K562 (cell line): Measurements from ENCODE around the gene TMEM79. TPM values are rescaled to one million over a fixed set of nuclear protein-coding genes. Genes with fewer than 3 reads are reported as not detected.

Experiments
- CBX5 ChIP-seq: IDR thresholded peaks from 2 replicates; pipeline ENCODE4 v1.6.1; 2014; ENCODE audit warnings: low read depth, borderline replicate concordance
- CC2D1A ChIP-seq: fragments of 450-650 bp; IDR thresholded peaks from 2 replicates; pipeline ENCODE4 v1.6.1; 2017; ENCODE audit warnings: mild to moderate bottlenecking
- CCNT2 ChIP-seq: IDR thresholded peaks from 2 replicates; pipeline ENCODE4 v1.6.1; 2011; ENCODE audit warnings: borderline replicate concordance, low read depth, mild to moderate bottlenecking, moderate library complexity, mixed read lengths, low read length; ENCODE audit not compliant: insufficient read length; ENCODE audit errors: extremely low read depth
- CHAMP1 ChIP-seq: fragments of 450-650 bp; IDR thresholded peaks from 2 replicates; pipeline ENCODE4 v1.6.1; 2016; ENCODE audit warnings: mild to moderate bottlenecking
- CHD2 ChIP-seq: IDR thresholded peaks from 2 replicates; pipeline ENCODE4 v1.6.1; 2011; ENCODE audit warnings: low read depth, low read length
- CREB1 ChIP-seq, 2 experiments: sonication (generic) in 1 of 2; formaldehyde crosslinking in 1 of 2; IDR thresholded peaks; 2 replicates each; pipeline versions ENCODE4 v1.6.1 to v1.8.0; 2012 to 2022; ENCODE audit warnings: inconsistent platforms in 1 of 2, mild to moderate bottlenecking in 1 of 2, missing genetic modification reagents in 1 of 2, moderate library complexity in 1 of 2
- ELF1 ChIP-seq: fragments of 200-800 bp; sonication (Bioruptor generic); IDR thresholded peaks from 2 replicates; pipeline ENCODE4 v1.6.1; 2016; ENCODE audit warnings: missing genetic modification characterization, missing compliant biosample characterization
- ESRRA ChIP-seq: fragments of 450-650 bp; IDR thresholded peaks from 2 replicates; pipeline ENCODE4 v1.6.1; 2014; ENCODE audit warnings: low read depth, mild to moderate bottlenecking, moderate library complexity, borderline replicate concordance
- HDAC1 ChIP-seq, 2 experiments: fragments of 450-650 bp; IDR thresholded peaks; 2 replicates each; pipeline ENCODE4 v1.6.1; 2016 to 2017; ENCODE audit warnings: inconsistent platforms in 1 of 2, mild to moderate bottlenecking in 1 of 2, moderate library complexity in 1 of 2
- KLF13 ChIP-seq: fragments of 450-650 bp; IDR thresholded peaks from 2 replicates; pipeline ENCODE4 v1.6.1; 2016; ENCODE audit warnings: missing genetic modification characterization, low read depth, mild to moderate bottlenecking, missing compliant biosample characterization, moderate library complexity, borderline replicate concordance
- MAZ ChIP-seq, 2 experiments: fragments of 450-650 bp in 1 of 2; sonication (generic) in 1 of 2; formaldehyde crosslinking; IDR thresholded peaks in 1 of 2; conservative IDR thresholded peaks in 1 of 2; 2 replicates each; pipeline versions ENCODE4 v1.4.0 to v1.5.0; 2020; ENCODE audit warnings: mild to moderate bottlenecking in 1 of 2, missing genetic modification reagents in 1 of 2
- MXI1 ChIP-seq: IDR thresholded peaks from 2 replicates; pipeline ENCODE4 v1.6.1; 2011; ENCODE audit warnings: low read depth, mild to moderate bottlenecking, improper control_type of control experiment, low read length
- MYNN ChIP-seq, 2 experiments: sonication (generic); formaldehyde crosslinking in 1 of 2; IDR thresholded peaks; 2 replicates each; pipeline versions ENCODE4 v1.5.0 to v1.6.1; 2016 to 2020; ENCODE audit warnings: antibody characterized with exemption in 1 of 2, missing genetic modification reagents in 1 of 2
- POLR2B ChIP-seq: fragments of 450-650 bp; IDR thresholded peaks from 2 replicates; pipeline ENCODE4 v1.6.1; 2018; ENCODE audit warnings: low read depth; ENCODE audit not compliant: partially characterized antibody
- SIX5 ChIP-seq, 2 experiments: IDR thresholded peaks; 2 replicates each; pipeline ENCODE4 v1.6.1; 2011; ENCODE audit warnings: low read length in 2 of 2, borderline replicate concordance in 1 of 2, low read depth in 1 of 2, mild to moderate bottlenecking in 1 of 2, moderate library complexity in 1 of 2; ENCODE audit not compliant: insufficient read depth in 1 of 2
- SMARCE1 ChIP-seq: fragments of 450-650 bp; IDR thresholded peaks from 2 replicates; pipeline ENCODE4 v1.7.1; 2016; ENCODE audit warnings: mild to moderate bottlenecking
- SRF ChIP-seq, 2 experiments: fragments of 250-450, 450-650 bp in 1 of 2; sonication (Bioruptor Pico) in 1 of 2; sonication (generic) in 1 of 2; formaldehyde crosslinking; IDR thresholded peaks; 2 replicates each; pipeline versions ENCODE4 v1.5.0 to v1.5.1; 2020 to 2022; ENCODE audit warnings: mild to moderate bottlenecking in 1 of 2, missing genetic modification reagents in 1 of 2
- SUPT5H ChIP-seq: fragments of 450-650 bp; IDR thresholded peaks from 2 replicates; pipeline ENCODE4 v1.6.1; 2016
- TAF1 ChIP-seq: IDR thresholded peaks from 2 replicates; pipeline ENCODE4 v1.6.1; 2011; ENCODE audit warnings: mild to moderate bottlenecking, low read length, moderate library complexity; ENCODE audit not compliant: insufficient read depth, control insufficient read depth, severe bottlenecking; ENCODE audit errors: extremely low read depth
- THAP7 ChIP-seq: fragments of 250-450 bp; sonication (Bioruptor Pico); IDR thresholded peaks from 2 replicates; pipeline ENCODE4 v1.5.0; 2021
- U2AF1 ChIP-seq: fragments of 200-400 bp; formaldehyde crosslinking; optimal IDR thresholded peaks from 2 replicates; pipeline ENCODE3; 2017; ENCODE audit warnings: mild to moderate bottlenecking, low read depth, low read length, moderate library complexity
- ZBTB8A ChIP-seq: fragments of 450-650 bp; IDR thresholded peaks from 2 replicates; pipeline ENCODE4 v1.6.1; 2018; ENCODE audit warnings: mild to moderate bottlenecking, moderate library complexity; ENCODE audit not compliant: partially characterized antibody
- ZKSCAN1 ChIP-seq: fragments of 150-350 bp; IDR thresholded peaks from 2 replicates; pipeline ENCODE4 v1.6.1; 2016; ENCODE audit warnings: low read depth, low read length
- ZNF175 ChIP-seq: fragments of 200-800 bp; sonication (Bioruptor generic); IDR thresholded peaks from 2 replicates; pipeline ENCODE4 v1.6.1; 2016; ENCODE audit warnings: low read depth, mild to moderate bottlenecking, missing genetic modification characterization, missing compliant biosample characterization
- ZNF644 ChIP-seq: fragments of 200-800 bp; sonication (Bioruptor generic); IDR thresholded peaks from 2 replicates; pipeline ENCODE4 v1.6.1; 2016; ENCODE audit warnings: low read depth, missing genetic modification characterization, missing compliant biosample characterization
- polyA plus RNA-seq, 8 experiments: library from polyadenylated mRNA; depleted of rRNA in 4 of 8; stranded (reverse) in 5 of 8; unstranded in 3 of 8; fragments of >200 nt; fragmentation: Nextera tagmentation in 2 of 8; fragmentation: Illumina TruSeq in 1 of 8; extraction: Ambion mirVana in 2 of 8; extraction: Trizol in 1 of 8; gene quantifications; 2 replicates each; pipeline versions ENCODE4 v1.2.1 to v1.2.3, GENCODE V29; 2011 to 2014; ENCODE audit warnings: inconsistent platforms in 1 of 8, missing spikeins in 1 of 8
- total RNA-seq, 7 experiments: library from RNA; depleted of rRNA in 6 of 7; stranded (reverse); fragments of >200 nt in 6 of 7; fragmentation: Illumina TruSeq in 2 of 7; extraction: Trizol in 2 of 7; gene quantifications; 2 replicates each; pipeline versions ENCODE4 v1.2.1 to v1.2.3, GENCODE V29; 2011 to 2021; ENCODE audit warnings: low replicate concordance in 1 of 7

The TMEM79 gene
- total and polyA plus RNA-seq, 9 of the 15 experiments (the other 6 are each of a cell fraction or from before 2014, with no cell fraction given) = 0.69 to 6.8 (median 4.0) TPM

- TF ChIP-seq THAP7 (CRISPR knock-in tag) (peak; percentile 95), ESRRA (peak; percentile 64), SRF (CRISPR knock-in tag; IDR thresholded peaks at IDR 0.05) (peak in 1 of 2 experiments; percentile 36; a peak in 2 of 4 replicates), CHAMP1 (0 out of 2 replicates have a peak, but pooled peaks have one; percentile 68), MYNN (IDR thresholded peaks at IDR 0.05) (peak; percentile 55; the same call in 1 of the 2 replicates), MYNN (CRISPR knock-in tag; IDR thresholded peaks at IDR 0.05) (no peak), ELF1 (peak; percentile 92), TAF1 (peak; percentile 92), ZBTB8A (no peak), CREB1 (IDR thresholded peaks at IDR 0.05) (peak; percentile 70), CREB1 (CRISPR knock-in tag; IDR thresholded peaks at IDR 0.05) (peak; percentile 77), ZNF644 (tag) (no peak), ZNF175 (CRISPR knock-in tag) (peak; percentile 65; the same call in 1 of the 2 replicates), CHD2 (peak; percentile 99), MAZ (CRISPR knock-in tag; conservative IDR thresholded peaks at IDR 0.05 in 1 of 2, IDR thresholded peaks at IDR 0.05 in 1 of 2) (peak; percentile 84 to 92), HDAC1 (IDR thresholded peaks at IDR 0.05) (peak in 1 of 2 experiments; percentile 62; a peak in 1 of 4 replicates), MXI1 (peak; percentile 73), SIX5 (IDR thresholded peaks at IDR 0.05; ENCODE audit: borderline replicate concordance in 1 of 2, insufficient read depth in 1 of 2, low read depth in 1 of 2, low read length in 2 of 2) (peak; percentile 81 to 92), ZKSCAN1 (peak; percentile 98), CCNT2 (peak; percentile 73), SUPT5H (peak; percentile 99), SMARCE1 (no peak), CC2D1A (no peak), KLF13 (tag) (peak; percentile 76), CBX5 (no peak), POLR2B (peak; percentile 97), U2AF1 (no peak)
These were observed 1.5 kb upstream of the TMEM79 start, which contains the start of gene SMG5 (continued) for GRCh38 chr1:156282479-156283222.
